ENCODE results near the gene RSPH10B. TPM values are rescaled to one million over a fixed set of nuclear protein-coding genes. Genes with fewer than 3 reads are reported as not detected.
"Not testable (repeated sequence)": the region's sequence is repeated elsewhere in the genome, so short reads cannot be mapped to it uniquely, and the experiment has no call there.

Gene RSPH10B
- total and polyA plus RNA-seq, 5 donors = 0.11 TPM; not detected in 4

GRCh38 chr7:5884431-5884830, 86.1 kb downstream of the RSPH10B start:
- WGBS = 90% methylated on average over 5 of the region's 5 CpGs
- H3K9me3 ChIP-seq (ENCODE audit: control insufficient read depth, low read length); H3K4me1 ChIP-seq (ENCODE audit: control insufficient read depth, insufficient read depth, low read length); intact Hi-C loops (cut with DNase I); DNase-seq; ATAC-seq; H3K27ac ChIP-seq (ENCODE audit: low read length); H3K4me3 ChIP-seq (ENCODE audit: low read length); H3K27me3 ChIP-seq (ENCODE audit: control insufficient read depth, insufficient read depth): not testable (repeated sequence)

GRCh38 chr7:5880106-5880505, 90.4 kb downstream of the RSPH10B start:
- H3K27me3 ChIP-seq (ENCODE audit: control insufficient read depth, insufficient read depth); H3K4me3 ChIP-seq (ENCODE audit: low read length); H3K9me3 ChIP-seq (ENCODE audit: control insufficient read depth, low read length); intact Hi-C loops (cut with DNase I); H3K27ac ChIP-seq (ENCODE audit: low read length); DNase-seq; ATAC-seq; H3K4me1 ChIP-seq (ENCODE audit: control insufficient read depth, insufficient read depth, low read length): not testable (repeated sequence)
- WGBS = 72% methylated on average over 6 of the region's 6 CpGs

GRCh38 chr7:5879591-5879990, 90.9 kb downstream of the RSPH10B start:
- not testable (repeated sequence) for ATAC-seq; H3K4me1 ChIP-seq (ENCODE audit: control insufficient read depth, insufficient read depth, low read length)
- WGBS = 71% methylated on average over 3 of the region's 3 CpGs

More at GRCh38 chr7:5879591-5879990, 90.9 kb downstream of the RSPH10B start:
- intact Hi-C loops (cut with DNase I); H3K27me3 ChIP-seq (ENCODE audit: control insufficient read depth, insufficient read depth); H3K4me3 ChIP-seq (ENCODE audit: low read length); DNase-seq; H3K27ac ChIP-seq (ENCODE audit: low read length); H3K9me3 ChIP-seq (ENCODE audit: control insufficient read depth, low read length): not testable (repeated sequence)

Other genes starting within 250 kb of the RSPH10B start
- 10 to 100 TPM; 30.4 to 52.2 (median 31.3) TPM for gene RNF216, start 189.0 kb downstream of the RSPH10B start, total RNA-seq
- gene RNF216, start 189.0 kb downstream of the RSPH10B start, polyA plus RNA-seq = 24.8 TPM
- not detected for gene OCM, start 89.9 kb downstream of the RSPH10B start, total RNA-seq
- gene OCM, start 89.9 kb downstream of the RSPH10B start, polyA plus RNA-seq = not detected
- 10 to 100 TPM; 45.1 to 72.6 (median 51.1) TPM for gene CCZ1, start 72.0 kb downstream of the RSPH10B start, total RNA-seq
- gene CCZ1, start 72.0 kb downstream of the RSPH10B start, polyA plus RNA-seq = 53.5 TPM
- gene PMS2, start 38.4 kb upstream of the RSPH10B start, total RNA-seq = 1 to 10 TPM; 6.4 to 8.2 (median 6.6) TPM
- gene PMS2, start 38.4 kb upstream of the RSPH10B start, polyA plus RNA-seq = 3.1 TPM
- gene AIMP2, start 38.6 kb upstream of the RSPH10B start, total RNA-seq = 10 to 100 TPM; 27.9 to 35.5 (median 33.5) TPM
- gene AIMP2, start 38.6 kb upstream of the RSPH10B start, polyA plus RNA-seq = 35.6 TPM
- not detected for gene ANKRD61, start 60.7 kb upstream of the RSPH10B start, total RNA-seq
- 0.11 TPM for gene ANKRD61, start 60.7 kb upstream of the RSPH10B start, polyA plus RNA-seq
- gene EIF2AK1, start 88.5 kb upstream of the RSPH10B start, total RNA-seq = 10 to 100 TPM; 45.7 to 53.9 (median 49.0) TPM
- 33.3 TPM for gene EIF2AK1, start 88.5 kb upstream of the RSPH10B start, polyA plus RNA-seq
- gene USP42, start 134.3 kb upstream of the RSPH10B start, total RNA-seq = 1 to 10 TPM; 4.5 to 6.8 (median 5.4) TPM
- 2.2 TPM for gene USP42, start 134.3 kb upstream of the RSPH10B start, polyA plus RNA-seq

Measured in right cardiac atrium (tissue), 5 donors.